Ishikawa (cell line): ENCODE measurements around the gene WWOX.
A peak's percentile ranks its signal among the peaks of the same experiment; 100 is the strongest.

Experiments
- CEBPB ChIP-seq: IDR thresholded peaks from 2 replicates; pipeline ENCODE4 v1.6.1; 2012
- CREB1 ChIP-seq: IDR thresholded peaks from 2 replicates; pipeline ENCODE4 v1.6.1; 2012; ENCODE audit warnings: low read depth
- EGR1 ChIP-seq: IDR thresholded peaks from 2 replicates; pipeline ENCODE4 v1.6.1; 2012
- EP300 ChIP-seq: IDR thresholded peaks from 2 replicates; pipeline ENCODE4 v1.6.1; 2012; ENCODE audit warnings: borderline replicate concordance
- FOXM1 ChIP-seq: IDR thresholded peaks from 2 replicates; pipeline ENCODE4 v1.6.1; 2012; ENCODE audit warnings: low read depth, borderline replicate concordance
- NFIC ChIP-seq: IDR thresholded peaks from 2 replicates; pipeline ENCODE4 v1.6.1; 2012
- RAD21 ChIP-seq: IDR thresholded peaks from 2 replicates; pipeline ENCODE4 v1.6.1; 2012; ENCODE audit warnings: low read depth
- TAF1 ChIP-seq: IDR thresholded peaks from 2 replicates; pipeline ENCODE4 v1.6.1; 2012; ENCODE audit warnings: low read depth, mild to moderate bottlenecking
- TCF12 ChIP-seq: IDR thresholded peaks from 2 replicates; pipeline ENCODE4 v1.6.1; 2012; ENCODE audit warnings: low read depth
- TEAD4 ChIP-seq: IDR thresholded peaks from 2 replicates; pipeline ENCODE4 v1.6.1; 2012
- YY1 ChIP-seq: IDR thresholded peaks from 2 replicates; pipeline ENCODE4 v1.6.1; 2012; ENCODE audit warnings: low read depth
- ZBTB7A ChIP-seq: IDR thresholded peaks from 2 replicates; pipeline ENCODE4 v1.6.1; 2012; ENCODE audit warnings: low read depth
- TF ChIP-seq, protein P1 (sequence below): IDR thresholded peaks from 2 replicates; pipeline ENCODE4 v1.6.1; 2012
- TF ChIP-seq, protein P2 (sequence below): IDR thresholded peaks from 2 replicates; pipeline ENCODE4 v1.6.1; 2012
- TF ChIP-seq, protein P3 (sequence below): IDR thresholded peaks from 2 replicates; pipeline ENCODE4 v1.6.1; 2012; ENCODE audit warnings: low read depth, mild to moderate bottlenecking

Gene WWOX

DNA sequence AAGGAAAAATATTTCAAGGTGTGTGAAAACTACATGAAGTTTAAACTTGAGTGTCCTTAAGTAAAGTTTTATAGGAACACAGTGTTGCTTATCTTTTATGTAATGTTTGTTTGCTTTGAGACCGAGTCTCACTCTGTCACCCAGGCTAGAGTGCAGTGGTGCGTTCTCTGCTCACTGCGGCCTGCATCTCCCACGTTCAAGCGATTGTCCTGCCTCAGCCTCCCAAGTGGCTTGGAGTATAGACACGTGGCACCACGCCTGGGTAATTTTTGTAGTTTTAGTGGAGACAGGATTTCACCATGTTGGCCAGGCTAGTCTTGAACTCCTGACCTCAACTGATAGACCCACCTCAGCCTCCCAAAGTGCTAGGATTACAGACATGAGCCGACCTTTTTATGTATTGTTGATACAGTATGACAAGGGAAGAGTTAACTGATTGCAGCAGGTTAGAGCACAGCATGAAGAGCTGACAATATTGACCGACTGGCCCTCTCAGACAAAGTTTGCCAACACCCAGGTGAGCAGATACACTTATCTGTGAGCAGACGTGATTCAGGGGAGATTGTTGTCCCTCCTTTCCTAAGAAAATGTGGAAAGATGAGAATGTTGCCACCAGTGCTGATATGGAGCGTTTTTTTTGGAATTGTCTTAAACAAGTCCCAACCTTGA, 373.7 kb downstream of the WWOX start:
- TF ChIP-seq YY1 = no peak
- no peak for TF ChIP-seq CREB1
- no peak for TF ChIP-seq CEBPB
- TF ChIP-seq, protein P1, sequence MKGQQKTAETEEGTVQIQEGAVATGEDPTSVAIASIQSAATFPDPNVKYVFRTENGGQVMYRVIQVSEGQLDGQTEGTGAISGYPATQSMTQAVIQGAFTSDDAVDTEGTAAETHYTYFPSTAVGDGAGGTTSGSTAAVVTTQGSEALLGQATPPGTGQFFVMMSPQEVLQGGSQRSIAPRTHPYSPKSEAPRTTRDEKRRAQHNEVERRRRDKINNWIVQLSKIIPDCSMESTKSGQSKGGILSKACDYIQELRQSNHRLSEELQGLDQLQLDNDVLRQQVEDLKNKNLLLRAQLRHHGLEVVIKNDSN = no peak
- TF ChIP-seq NFIC = no peak
- no peak for TF ChIP-seq FOXM1
- no peak for TF ChIP-seq EP300
- TF ChIP-seq, protein P2, sequence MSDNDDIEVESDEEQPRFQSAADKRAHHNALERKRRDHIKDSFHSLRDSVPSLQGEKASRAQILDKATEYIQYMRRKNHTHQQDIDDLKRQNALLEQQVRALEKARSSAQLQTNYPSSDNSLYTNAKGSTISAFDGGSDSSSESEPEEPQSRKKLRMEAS = no peak
- no peak for TF ChIP-seq ZBTB7A
- no peak for TF ChIP-seq TEAD4
- no peak for TF ChIP-seq TAF1
- TF ChIP-seq, protein P3, sequence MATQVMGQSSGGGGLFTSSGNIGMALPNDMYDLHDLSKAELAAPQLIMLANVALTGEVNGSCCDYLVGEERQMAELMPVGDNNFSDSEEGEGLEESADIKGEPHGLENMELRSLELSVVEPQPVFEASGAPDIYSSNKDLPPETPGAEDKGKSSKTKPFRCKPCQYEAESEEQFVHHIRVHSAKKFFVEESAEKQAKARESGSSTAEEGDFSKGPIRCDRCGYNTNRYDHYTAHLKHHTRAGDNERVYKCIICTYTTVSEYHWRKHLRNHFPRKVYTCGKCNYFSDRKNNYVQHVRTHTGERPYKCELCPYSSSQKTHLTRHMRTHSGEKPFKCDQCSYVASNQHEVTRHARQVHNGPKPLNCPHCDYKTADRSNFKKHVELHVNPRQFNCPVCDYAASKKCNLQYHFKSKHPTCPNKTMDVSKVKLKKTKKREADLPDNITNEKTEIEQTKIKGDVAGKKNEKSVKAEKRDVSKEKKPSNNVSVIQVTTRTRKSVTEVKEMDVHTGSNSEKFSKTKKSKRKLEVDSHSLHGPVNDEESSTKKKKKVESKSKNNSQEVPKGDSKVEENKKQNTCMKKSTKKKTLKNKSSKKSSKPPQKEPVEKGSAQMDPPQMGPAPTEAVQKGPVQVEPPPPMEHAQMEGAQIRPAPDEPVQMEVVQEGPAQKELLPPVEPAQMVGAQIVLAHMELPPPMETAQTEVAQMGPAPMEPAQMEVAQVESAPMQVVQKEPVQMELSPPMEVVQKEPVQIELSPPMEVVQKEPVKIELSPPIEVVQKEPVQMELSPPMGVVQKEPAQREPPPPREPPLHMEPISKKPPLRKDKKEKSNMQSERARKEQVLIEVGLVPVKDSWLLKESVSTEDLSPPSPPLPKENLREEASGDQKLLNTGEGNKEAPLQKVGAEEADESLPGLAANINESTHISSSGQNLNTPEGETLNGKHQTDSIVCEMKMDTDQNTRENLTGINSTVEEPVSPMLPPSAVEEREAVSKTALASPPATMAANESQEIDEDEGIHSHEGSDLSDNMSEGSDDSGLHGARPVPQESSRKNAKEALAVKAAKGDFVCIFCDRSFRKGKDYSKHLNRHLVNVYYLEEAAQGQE = no peak
- no peak for TF ChIP-seq TCF12
- TF ChIP-seq RAD21 = no peak
- no peak for TF ChIP-seq EGR1

DNA sequence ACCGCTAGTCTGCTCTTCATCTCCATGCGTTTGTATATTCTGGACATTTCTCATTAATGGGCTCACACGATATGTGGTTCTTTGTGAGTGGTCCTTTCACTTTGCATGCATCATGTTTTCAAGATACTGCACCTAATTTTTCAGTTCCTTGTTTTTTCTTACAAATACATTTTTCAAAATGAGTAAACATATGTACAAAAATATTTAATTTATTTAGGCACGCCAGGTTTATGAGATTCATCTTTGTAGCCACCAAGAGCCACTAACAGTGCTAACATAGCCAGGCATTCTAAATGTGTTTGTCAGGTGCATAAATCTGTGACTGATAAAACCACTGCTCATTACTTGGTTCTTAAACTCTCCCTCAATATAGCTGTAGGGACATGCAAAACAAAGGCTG, 375.3 kb downstream of the WWOX start:
- TF ChIP-seq CEBPB (no peak), TEAD4 (no peak), EGR1 (no peak), CREB1 (no peak)
- TF ChIP-seq, protein P1 = no peak

DNA sequence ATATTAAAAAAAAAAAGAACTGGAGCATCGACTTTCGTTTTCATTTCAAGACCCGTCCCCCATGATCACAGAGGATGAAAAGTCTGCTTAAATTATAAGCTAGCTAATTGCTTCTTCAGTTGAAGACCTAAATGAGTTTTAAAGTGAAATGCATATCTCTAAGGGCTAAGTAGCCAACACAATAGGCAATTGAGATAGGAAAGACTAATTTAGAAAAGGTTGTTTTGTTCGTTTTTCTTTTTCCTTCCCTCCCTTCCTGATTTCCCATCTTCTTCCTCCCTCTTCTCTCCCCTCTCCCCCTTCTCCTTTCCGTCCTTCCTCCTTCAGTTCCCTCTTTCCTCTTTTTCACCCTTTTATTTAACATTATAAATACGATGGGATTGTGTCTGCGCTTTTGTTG, 377.2 kb downstream of the WWOX start:
- TF ChIP-seq, protein P3 = no peak
- no peak for TF ChIP-seq RAD21
- no peak for TF ChIP-seq EP300
- TF ChIP-seq CEBPB = no peak
- TF ChIP-seq YY1 = no peak
- TF ChIP-seq TEAD4 = no peak
- TF ChIP-seq NFIC = no peak
- no peak for TF ChIP-seq ZBTB7A
- TF ChIP-seq CREB1 = no peak
- no peak for TF ChIP-seq TCF12
- no peak for TF ChIP-seq EGR1
- no peak for TF ChIP-seq TAF1
- no peak for TF ChIP-seq FOXM1

DNA sequence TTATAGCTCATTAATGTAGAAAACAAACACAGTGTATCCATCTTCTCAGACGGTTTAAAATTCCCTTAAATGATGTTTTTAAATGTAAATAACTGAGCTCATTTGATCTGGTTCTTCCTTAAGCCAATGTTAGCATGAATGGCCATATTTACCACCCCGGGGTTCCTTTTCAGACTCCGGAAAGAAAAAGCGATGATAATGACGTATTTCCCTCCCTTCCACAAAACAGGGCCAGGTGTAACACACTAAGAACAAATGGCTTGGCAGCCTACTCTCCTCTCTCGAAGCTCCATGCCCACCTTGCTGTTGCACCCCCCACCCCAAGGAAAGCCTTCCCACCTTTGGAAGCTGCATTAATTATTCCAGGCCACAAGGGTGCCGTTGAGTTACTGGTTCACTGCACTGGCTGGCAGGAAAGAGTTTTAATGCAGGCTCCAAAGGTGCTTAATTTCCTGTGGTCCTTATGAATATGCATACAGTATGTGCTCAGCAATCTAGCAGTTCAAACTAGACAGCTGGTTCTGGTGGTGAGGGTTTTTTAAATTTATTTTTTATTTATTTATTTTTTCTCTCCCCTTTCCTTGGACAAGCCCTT, 378.9 kb downstream of the WWOX start:
- 0 out of 2 replicates have a peak, but pooled peaks have one; percentile 23 for TF ChIP-seq RAD21
- no peak for TF ChIP-seq EP300
- TF ChIP-seq, protein P2 = no peak

DNA sequence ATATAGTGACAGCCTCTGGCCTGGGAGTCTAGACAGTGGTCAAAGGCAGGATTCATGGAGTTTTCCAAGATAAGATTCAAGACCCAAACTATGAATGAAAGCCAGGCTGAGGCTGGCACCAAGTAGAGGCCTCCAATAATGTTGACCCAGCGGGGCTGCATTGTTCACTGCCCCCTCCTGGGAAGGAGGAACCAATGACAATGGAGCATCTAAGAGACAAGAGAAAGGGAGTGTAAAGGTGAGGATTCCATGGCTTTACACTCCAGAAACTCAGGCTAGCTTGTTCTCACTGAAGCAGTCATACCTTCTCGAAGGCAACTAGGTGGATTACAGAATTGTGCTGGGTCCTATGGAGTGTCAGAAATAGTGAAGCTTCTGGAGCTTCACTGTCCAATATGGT, 380.3 kb downstream of the WWOX start:
- TF ChIP-seq, protein P3 = no peak
- no peak for TF ChIP-seq CREB1
- no peak for TF ChIP-seq TEAD4
- TF ChIP-seq, protein P2 = no peak
- TF ChIP-seq TAF1 = no peak
- TF ChIP-seq FOXM1 = no peak
